Measurements from ENCODE around the gene VWF. TPM values are rescaled to one million over a fixed set of nuclear protein-coding genes. Genes with fewer than 3 reads are reported as not detected.

The VWF gene
- total and polyA plus RNA-seq, 10 of the 15 experiments (the other 5 are each of a cell fraction or from before 2014, with no cell fraction given): 0.08 to 0.23 TPM; not detected in 8

DNA sequence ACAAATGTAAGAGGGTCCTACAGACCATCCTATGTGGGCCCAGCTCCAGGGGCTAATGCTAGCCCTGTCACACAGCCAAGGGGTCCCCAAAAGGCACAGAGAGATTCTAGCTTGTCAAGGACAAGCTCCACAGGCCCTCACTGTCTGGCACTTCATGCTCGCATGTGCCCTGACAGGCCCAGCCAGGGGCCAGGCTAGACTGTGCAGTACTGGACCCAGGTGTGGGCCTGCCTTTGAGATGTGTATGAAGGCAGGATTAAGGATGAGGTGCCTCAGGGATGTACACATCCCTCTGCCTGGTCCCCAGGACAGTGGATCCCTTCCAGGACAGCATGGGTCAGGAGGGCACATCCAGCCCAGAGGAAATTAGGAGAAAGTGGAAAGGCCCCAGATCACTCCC lies 57.8 kb downstream of the VWF start:
- SMC1A ChIA-PET (ENCODE audit: uncharacterized antibody, unreplicated experiment): interaction anchor here (0.5 to 3.8 kb wide), 3 partner anchors 67 to 218 kb away, joined by 3 to 19 read pairs (median 15); no protein-coding TSS in a partner anchor
- 46% methylated on average over 1 of the region's 1 CpG for WGBS (ENCODE audit: insufficient coverage, insufficient replicate concordance, low lambda C conversion rate, missing lambda C conversion rate)
- H3K9ac ChIP-seq (ENCODE audit: control insufficient read depth, insufficient read depth, low read length): no peak overlapping the region
- H3K36me3 ChIP-seq (ENCODE audit: control insufficient read depth in 2 of 2, insufficient read depth in 2 of 2, low read length in 1 of 2): no peaks in the 10 kb centered on the region
- no peak overlapping the region for H3K4me2 ChIP-seq (ENCODE audit: control insufficient read depth, insufficient read depth)
- H3K79me2 ChIP-seq (ENCODE audit: control insufficient read depth, insufficient read depth, low read length): no peaks in the 10 kb centered on the region
- POLR2A ChIA-PET: interaction anchor here (0.6 kb wide), 1 partner anchor 130 kb away, joined by 3 read pairs; no protein-coding TSS in a partner anchor
- no peak for TF ChIP-seq WRNIP1 (IDR thresholded peaks at IDR 0.05; ENCODE audit: borderline replicate concordance, low read depth, low read length)
- no peak for TF ChIP-seq CHD4 (IDR thresholded peaks at IDR 0.05)
- TF ChIP-seq, protein P1, sequence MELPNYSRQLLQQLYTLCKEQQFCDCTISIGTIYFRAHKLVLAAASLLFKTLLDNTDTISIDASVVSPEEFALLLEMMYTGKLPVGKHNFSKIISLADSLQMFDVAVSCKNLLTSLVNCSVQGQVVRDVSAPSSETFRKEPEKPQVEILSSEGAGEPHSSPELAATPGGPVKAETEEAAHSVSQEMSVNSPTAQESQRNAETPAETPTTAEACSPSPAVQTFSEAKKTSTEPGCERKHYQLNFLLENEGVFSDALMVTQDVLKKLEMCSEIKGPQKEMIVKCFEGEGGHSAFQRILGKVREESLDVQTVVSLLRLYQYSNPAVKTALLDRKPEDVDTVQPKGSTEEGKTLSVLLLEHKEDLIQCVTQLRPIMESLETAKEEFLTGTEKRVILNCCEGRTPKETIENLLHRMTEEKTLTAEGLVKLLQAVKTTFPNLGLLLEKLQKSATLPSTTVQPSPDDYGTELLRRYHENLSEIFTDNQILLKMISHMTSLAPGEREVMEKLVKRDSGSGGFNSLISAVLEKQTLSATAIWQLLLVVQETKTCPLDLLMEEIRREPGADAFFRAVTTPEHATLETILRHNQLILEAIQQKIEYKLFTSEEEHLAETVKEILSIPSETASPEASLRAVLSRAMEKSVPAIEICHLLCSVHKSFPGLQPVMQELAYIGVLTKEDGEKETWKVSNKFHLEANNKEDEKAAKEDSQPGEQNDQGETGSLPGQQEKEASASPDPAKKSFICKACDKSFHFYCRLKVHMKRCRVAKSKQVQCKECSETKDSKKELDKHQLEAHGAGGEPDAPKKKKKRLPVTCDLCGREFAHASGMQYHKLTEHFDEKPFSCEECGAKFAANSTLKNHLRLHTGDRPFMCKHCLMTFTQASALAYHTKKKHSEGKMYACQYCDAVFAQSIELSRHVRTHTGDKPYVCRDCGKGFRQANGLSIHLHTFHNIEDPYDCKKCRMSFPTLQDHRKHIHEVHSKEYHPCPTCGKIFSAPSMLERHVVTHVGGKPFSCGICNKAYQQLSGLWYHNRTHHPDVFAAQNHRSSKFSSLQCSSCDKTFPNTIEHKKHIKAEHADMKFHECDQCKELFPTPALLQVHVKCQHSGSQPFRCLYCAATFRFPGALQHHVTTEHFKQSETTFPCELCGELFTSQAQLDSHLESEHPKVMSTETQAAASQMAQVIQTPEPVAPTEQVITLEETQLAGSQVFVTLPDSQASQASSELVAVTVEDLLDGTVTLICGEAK (IDR thresholded peaks at IDR 0.05; ENCODE audit: borderline replicate concordance): no peak
- no peak for TF ChIP-seq MTA3 (IDR thresholded peaks at IDR 0.05; ENCODE audit: borderline replicate concordance, low read length)
- no peak for TF ChIP-seq SRF (IDR thresholded peaks at IDR 0.05; ENCODE audit: low read depth in 2 of 2, low read length in 2 of 2)
- no peak for TF ChIP-seq ZNF622 (IDR thresholded peaks at IDR 0.05)
- no peak for TF ChIP-seq SMAD5 (IDR thresholded peaks at IDR 0.05; ENCODE audit: low read depth)
- no peak for TF ChIP-seq ZZZ3 (IDR thresholded peaks at IDR 0.05; ENCODE audit: control insufficient read depth, insufficient read length, low read depth)
- TF ChIP-seq ATF7 (IDR thresholded peaks at IDR 0.05; ENCODE audit: low read depth): no peak
- TF ChIP-seq SP1 (IDR thresholded peaks at IDR 0.05; ENCODE audit: low read depth, low read length): no peak
- TF ChIP-seq TCF3 (IDR thresholded peaks at IDR 0.05; ENCODE audit: borderline replicate concordance, insufficient read depth, low read depth, low read length): no peak
- TF ChIP-seq CEBPB (IDR thresholded peaks at IDR 0.05; ENCODE audit: borderline replicate concordance in 1 of 2, low read depth in 2 of 2, low read length in 2 of 2): no peak
- TF ChIP-seq, protein P2, sequence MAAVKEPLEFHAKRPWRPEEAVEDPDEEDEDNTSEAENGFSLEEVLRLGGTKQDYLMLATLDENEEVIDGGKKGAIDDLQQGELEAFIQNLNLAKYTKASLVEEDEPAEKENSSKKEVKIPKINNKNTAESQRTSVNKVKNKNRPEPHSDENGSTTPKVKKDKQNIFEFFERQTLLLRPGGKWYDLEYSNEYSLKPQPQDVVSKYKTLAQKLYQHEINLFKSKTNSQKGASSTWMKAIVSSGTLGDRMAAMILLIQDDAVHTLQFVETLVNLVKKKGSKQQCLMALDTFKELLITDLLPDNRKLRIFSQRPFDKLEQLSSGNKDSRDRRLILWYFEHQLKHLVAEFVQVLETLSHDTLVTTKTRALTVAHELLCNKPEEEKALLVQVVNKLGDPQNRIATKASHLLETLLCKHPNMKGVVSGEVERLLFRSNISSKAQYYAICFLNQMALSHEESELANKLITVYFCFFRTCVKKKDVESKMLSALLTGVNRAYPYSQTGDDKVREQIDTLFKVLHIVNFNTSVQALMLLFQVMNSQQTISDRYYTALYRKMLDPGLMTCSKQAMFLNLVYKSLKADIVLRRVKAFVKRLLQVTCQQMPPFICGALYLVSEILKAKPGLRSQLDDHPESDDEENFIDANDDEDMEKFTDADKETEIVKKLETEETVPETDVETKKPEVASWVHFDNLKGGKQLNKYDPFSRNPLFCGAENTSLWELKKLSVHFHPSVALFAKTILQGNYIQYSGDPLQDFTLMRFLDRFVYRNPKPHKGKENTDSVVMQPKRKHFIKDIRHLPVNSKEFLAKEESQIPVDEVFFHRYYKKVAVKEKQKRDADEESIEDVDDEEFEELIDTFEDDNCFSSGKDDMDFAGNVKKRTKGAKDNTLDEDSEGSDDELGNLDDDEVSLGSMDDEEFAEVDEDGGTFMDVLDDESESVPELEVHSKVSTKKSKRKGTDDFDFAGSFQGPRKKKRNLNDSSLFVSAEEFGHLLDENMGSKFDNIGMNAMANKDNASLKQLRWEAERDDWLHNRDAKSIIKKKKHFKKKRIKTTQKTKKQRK (IDR thresholded peaks at IDR 0.05; ENCODE audit: low read depth, low read length): no peak
- no peak for TF ChIP-seq ZNF384 (IDR thresholded peaks at IDR 0.05; ENCODE audit: borderline replicate concordance, low read depth, low read length)
- no peak for TF ChIP-seq ZBED1 (IDR thresholded peaks at IDR 0.05; ENCODE audit: borderline replicate concordance)
- no peak for TF ChIP-seq RBBP5 (conservative IDR thresholded peaks at IDR 0.05)
- H3K4me3 ChIP-seq: no peak overlapping the region
- DNase-seq (ENCODE audit: low read depth, low spot score) (no peak), ATAC-seq (no peak), FAIRE-seq (no peak)
- BruUV-seq (replicated peaks): no TSS peak
- intact Hi-C loops (cut with micrococcal nuclease; ENCODE audit: unreplicated experiment): no loop called here
- CTCF ChIA-PET: interaction anchor here (1.5 to 6.0 kb wide), 4 partner anchors 15 to 218 kb away, joined by 4 to 53 read pairs (median 12); no protein-coding TSS in a partner anchor
- no peaks in the 10 kb centered on the region for H3K9me3 ChIP-seq (replicated peaks; ENCODE audit: control insufficient read depth, insufficient read depth, low read length)
- peaks cover 0 to under 1% of the 10 kb centered on the region in 2 experiments; a peak in 2 of 4 replicates for H3K27me3 ChIP-seq (replicated peaks in 1 of 2; ENCODE audit: control insufficient read depth in 2 of 2, insufficient read depth in 2 of 2, low read length in 1 of 2)
- no peaks in the 10 kb centered on the region for H3K4me1 ChIP-seq (ENCODE audit: control insufficient read depth, insufficient read depth, low read length)
- in situ Hi-C loops (cut with MboI): no loop called here
- RAD21 ChIA-PET (ENCODE audit: unreplicated experiment): interaction anchor here (0.8 to 4.4 kb wide), 3 partner anchors 212 to 443 kb away, joined by 3 to 38 read pairs (median 3); no protein-coding TSS in a partner anchor
- H3K27ac ChIP-seq (ENCODE audit: control insufficient read depth, insufficient read depth): no peak overlapping the region
- H2AFZ ChIP-seq (ENCODE audit: control insufficient read depth, low read depth, low read length): no peak overlapping the region
- H4K20me1 ChIP-seq (ENCODE audit: control insufficient read depth, insufficient read depth): no peaks in the 10 kb centered on the region
